ENCODE results near the gene TFAP2A.

The TFAP2A gene

GRCh38 chr6:10382728-10383330 is 32.0 kb downstream of the TFAP2A start:
- DNase-seq (ENCODE audit: low read depth), result no peak

GRCh38 chr6:10382322-10382721 is 32.6 kb downstream of the TFAP2A start:
- DNase-seq (ENCODE audit: low read depth), result no peak

- no peak for DNase-seq (ENCODE audit: low read depth)
Measured at GRCh38 chr6:10381830-10382208, 33.1 kb downstream of the TFAP2A start.

DNA sequence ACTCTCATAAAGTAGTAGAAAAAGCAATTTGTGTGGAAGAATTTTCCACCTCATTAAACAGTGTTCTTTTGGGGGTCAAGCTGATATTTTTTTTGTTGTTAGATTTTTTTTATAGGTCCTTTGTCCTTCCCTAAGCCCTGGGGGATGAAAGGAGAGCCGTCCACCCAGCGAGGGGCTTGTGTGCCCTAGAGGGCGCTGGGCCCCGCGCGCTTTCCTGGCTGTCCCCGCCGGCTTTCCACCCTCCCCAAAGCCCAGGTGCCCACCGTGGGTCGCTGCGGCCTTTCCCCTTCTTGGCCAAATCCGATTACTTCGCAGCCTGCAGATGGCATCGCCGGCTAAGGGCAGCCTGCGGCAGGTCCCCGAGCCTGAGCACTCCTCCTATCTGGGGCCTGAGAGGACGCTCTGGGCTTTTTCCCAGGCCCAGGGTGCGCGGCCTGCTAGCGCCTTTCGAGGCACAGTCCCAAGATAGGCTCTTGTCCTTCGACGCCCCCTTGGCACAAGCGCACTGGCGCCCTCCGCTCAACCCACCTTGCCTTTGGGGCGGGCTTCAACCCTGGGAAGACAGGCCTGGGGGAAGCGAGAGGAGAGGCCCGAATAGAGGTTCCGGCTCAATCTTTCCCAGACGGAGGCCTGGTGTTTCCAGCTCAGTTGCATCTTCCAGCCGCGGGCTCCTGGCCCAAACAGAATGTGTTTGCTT is 33.6 kb downstream of the TFAP2A start:
- no peak for DNase-seq (ENCODE audit: low read depth)

DNA sequence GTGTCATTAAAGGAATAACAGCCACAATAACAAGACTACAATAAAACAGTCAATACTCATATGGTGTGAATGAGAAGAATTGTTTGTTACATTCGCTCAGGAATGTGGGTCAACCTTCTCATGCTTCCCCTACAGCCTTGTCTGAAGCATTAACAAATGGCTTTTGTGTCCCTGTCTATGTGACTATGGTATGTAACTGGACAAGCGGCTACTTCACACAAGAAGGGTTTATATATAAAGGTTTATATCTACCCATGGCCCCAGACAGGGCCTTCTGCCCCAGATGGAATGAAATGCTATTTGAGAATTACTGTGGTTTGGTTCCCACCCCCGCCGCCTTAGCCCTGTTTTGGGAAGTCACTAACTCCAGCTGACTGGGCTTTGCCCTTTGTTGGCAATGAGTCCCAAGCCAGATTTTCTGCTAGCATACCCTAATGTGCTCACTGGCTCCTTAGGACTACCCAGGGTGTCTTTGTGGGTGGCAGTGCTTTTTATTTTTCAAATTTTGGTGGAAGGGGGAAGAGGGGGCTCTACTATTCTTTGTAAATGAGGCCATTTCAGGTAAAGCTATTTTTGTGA is 39.4 kb downstream of the TFAP2A start:
- DNase-seq (ENCODE audit: low read depth), result no peak

DNA sequence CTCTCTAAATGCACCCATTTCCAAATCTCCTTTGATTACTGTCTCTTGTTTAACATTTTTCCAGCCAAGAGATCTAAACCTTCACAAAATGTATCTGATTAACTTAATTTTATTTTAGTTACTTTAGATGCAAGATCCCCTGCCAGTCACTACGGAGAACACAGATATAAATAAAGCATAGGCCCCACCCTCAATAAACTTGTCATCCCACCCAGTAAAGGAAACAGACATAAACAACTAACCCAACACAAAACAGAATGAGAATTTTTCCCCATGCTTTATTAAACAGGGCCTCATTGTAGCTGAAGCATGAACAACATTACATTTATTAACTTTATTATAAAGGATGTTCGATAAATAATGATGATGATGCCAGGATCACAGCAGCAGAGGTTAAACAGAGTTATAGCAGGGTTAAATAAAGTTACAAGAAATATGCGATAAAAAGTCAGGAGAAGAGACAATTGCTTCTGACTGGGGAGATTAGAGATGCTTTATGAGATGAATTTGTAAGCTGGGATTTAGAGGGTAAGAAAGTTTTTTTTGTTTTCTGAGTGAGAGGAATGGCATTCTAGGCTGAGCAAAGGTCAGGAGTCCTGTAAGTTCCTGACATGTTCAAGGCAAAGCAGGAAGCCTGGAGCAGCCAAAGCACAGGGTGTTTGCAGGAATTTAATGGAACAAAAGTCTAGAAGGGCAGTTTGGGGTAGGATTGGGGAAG is 41.1 kb downstream of the TFAP2A start:
- peak; percentile 27 for DNase-seq (ENCODE audit: low read depth)

- no peak for DNase-seq (ENCODE audit: low read depth)
Measured at GRCh38 chr6:10369896-10370295, 45.0 kb downstream of the TFAP2A start.

- no peak for DNase-seq (ENCODE audit: low read depth)
Measured at GRCh38 chr6:10368861-10369260, 46.0 kb downstream of the TFAP2A start.

DNA sequence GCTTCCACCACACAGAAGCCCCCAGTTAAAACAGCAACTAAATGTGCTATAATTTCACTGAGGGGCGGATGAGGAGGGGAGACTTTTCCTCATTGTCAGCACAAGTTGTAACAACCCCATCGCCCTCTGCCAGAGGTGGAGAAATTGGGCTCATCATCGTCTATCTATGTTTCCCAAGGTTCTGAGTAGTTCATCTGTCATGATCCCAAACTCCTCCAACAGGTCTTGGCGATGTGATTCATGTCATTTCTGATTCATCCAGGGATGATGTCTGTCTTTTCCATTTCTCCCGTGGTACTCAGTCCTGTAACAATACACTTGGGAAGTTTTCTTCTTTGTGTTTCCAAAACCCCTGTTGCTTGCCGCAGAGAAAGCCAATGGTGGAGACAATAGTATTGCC is 51.0 kb downstream of the TFAP2A start:
- DNase-seq (ENCODE audit: low read depth), result no peak

DNA sequence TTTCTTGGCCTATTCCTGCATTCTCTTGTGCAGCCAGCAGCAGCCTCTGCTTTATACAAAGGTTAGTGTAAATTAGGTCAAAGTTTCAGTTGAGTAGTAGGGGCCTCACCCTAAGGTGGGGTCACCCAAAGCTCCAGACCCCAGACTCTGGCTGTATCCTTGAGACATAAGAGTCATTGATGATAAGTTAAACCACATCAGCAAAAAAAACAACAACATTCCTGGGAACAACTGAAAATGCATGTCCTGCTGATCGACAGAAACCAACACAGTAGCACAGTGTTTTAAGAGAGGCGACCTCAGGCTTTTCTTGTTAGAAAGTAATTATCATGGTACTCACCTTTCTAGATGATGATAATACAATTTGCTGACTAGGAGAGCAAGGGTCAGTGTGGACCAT is 52.6 kb downstream of the TFAP2A start:
- no peak for DNase-seq (ENCODE audit: low read depth)

GRCh38 chr6:10361428-10361827 is 53.4 kb downstream of the TFAP2A start:
- no peak for DNase-seq (ENCODE audit: low read depth)

- DNase-seq (ENCODE audit: low read depth), result no peak
Measured at GRCh38 chr6:10359581-10359980, 55.3 kb downstream of the TFAP2A start.

GRCh38 chr6:10355115-10355702 is 59.7 kb downstream of the TFAP2A start:
- DNase-seq (ENCODE audit: low read depth), result no peak

GRCh38 chr6:10351791-10352190 is 63.1 kb downstream of the TFAP2A start:
- DNase-seq (ENCODE audit: low read depth), result no peak

- DNase-seq (ENCODE audit: low read depth), result no peak
Measured at GRCh38 chr6:10350720-10351119, 64.2 kb downstream of the TFAP2A start.

DNA sequence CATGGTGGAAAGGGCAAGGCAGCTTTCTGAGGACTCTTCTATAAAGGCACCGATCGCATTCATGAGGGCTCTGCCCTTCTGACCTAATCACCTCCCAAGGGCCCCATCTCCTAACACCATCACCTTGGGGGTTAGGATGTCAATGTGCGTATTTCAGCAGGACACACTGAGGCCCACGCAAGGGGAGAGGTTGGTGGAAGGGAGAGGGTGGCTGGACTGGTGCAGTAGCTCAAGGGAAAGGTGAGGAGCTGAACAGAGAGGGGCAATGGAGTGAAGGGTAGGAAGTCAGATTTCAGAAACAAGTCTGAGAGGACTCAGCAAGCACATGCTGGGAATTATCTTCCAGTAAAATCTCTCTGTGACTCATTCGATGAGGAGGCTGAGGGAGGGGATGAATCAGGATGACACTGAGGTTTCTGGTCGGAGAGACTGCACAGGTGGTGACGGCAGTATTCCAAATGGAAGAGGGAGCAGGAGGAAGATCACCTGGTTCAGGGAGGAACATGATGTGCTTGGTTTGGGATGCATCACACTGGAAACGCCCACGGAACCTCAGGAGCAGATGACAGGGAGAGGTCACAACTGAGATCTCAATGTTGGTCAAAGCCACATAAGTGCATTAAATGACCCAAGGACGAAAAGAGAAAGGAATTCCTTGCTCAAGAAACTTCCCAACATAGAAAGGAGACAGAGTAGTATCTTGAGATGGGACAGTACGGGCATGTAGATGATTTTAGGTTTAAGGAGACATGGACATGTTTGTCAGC is 67.1 kb downstream of the TFAP2A start:
- DNase-seq (ENCODE audit: low read depth), result peak; percentile 2
